ENCODE data around the gene NSMCE1. TPM values are rescaled to one million over a fixed set of nuclear protein-coding genes. Genes with fewer than 3 reads are reported as not detected.

NSMCE1 gene
- total and polyA plus RNA-seq, 3 donors from 2014 or later: 58.1 to 135 (median 71.1) TPM

DNA sequence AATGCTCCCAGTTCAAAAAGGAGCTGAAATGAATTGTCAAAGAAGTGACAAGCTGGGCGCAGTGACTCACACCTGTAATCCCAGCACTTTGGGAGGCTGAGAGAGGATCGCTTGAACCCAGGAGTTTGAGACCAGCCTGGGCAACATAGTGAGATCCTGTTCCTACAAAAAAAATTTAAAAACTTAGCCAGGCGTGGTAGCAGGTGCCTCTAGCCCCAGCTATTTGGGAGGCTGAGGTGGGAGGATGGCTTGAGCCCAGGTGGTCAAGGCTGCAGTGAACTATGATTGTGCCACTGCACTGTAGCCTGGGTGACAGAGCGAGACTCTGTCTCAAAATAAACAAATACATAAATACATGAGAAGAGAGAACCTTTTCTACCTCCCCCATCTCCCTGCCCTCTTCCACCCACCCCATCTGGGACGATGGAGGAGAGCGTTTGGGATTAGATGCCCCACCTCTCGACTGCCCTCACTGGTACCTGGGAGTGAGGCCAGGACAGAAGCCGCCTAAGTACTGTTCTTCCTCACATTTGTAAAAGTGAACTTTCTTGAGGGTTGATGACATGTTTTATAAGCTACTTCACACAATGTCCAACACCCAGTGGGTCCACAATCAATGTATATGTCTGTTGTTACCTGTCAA is 47.6 kb upstream of the NSMCE1 start:
- TF ChIP-seq, protein P1, sequence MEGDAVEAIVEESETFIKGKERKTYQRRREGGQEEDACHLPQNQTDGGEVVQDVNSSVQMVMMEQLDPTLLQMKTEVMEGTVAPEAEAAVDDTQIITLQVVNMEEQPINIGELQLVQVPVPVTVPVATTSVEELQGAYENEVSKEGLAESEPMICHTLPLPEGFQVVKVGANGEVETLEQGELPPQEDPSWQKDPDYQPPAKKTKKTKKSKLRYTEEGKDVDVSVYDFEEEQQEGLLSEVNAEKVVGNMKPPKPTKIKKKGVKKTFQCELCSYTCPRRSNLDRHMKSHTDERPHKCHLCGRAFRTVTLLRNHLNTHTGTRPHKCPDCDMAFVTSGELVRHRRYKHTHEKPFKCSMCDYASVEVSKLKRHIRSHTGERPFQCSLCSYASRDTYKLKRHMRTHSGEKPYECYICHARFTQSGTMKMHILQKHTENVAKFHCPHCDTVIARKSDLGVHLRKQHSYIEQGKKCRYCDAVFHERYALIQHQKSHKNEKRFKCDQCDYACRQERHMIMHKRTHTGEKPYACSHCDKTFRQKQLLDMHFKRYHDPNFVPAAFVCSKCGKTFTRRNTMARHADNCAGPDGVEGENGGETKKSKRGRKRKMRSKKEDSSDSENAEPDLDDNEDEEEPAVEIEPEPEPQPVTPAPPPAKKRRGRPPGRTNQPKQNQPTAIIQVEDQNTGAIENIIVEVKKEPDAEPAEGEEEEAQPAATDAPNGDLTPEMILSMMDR (IDR thresholded peaks at IDR 0.05): no peak
- no peak for TF ChIP-seq POLR2A (IDR thresholded peaks at IDR 0.05)
- no peak overlapping the region for H3K4me3 ChIP-seq
- no peaks in the 10 kb centered on the region for H3K27me3 ChIP-seq
- H3K4me1 ChIP-seq: peaks cover 37% of the 10 kb centered on the region
- no peaks in the 10 kb centered on the region for H3K9me3 ChIP-seq
- DNase-seq: no peak
- H3K36me3 ChIP-seq (ENCODE audit: low read depth, missing control alignments): no peaks in the 10 kb centered on the region
- peak overlapping the region; percentile 4 to 62 for H3K27ac ChIP-seq
- intact Hi-C loops (cut with DNase I; ENCODE audit: low total_unique reads): no loop called here
- WGBS, 2 donors: 67 to 68% methylated on average over 8 of the region's 8 CpGs

DNA sequence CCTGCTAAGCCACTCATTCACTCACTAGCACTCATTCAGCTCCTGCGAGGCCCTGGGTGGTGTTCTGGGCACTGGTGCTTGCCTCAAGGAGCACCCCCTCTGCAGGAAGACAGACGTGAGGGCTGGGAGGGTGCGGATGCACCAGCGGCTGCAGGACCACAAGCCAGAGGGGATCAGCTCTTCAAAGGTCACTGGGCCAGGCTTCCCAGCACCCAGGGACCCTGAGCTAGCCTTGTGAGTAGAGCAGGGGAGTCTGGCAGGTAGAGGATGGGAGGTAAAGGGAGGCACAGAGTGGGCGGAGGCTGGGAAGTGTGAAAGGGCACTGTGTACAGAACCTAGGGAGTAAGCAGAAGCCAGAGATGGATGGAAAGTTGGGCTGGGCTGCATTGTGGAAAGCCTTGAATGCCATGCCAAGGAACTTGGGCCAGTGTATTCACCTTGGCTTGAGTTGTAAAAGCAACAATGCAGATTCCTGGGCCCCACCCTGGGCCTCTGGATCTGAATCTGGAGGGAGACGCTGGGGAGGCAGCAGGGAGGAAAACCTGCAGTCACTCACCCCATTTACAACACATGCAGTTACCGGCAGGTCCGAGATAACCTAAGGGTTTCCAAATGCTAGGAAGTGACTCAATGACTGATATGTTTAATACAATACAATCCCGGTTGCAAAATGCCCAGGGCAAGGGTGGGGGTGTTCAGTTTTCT is 46.9 kb upstream of the NSMCE1 start:
- peaks cover 40% of the 10 kb centered on the region for H3K4me1 ChIP-seq
- no peak overlapping the region for H3K4me3 ChIP-seq
- peak overlapping the region; percentile 29 to 90 for H3K27ac ChIP-seq
- intact Hi-C loops (cut with DNase I; ENCODE audit: low total_unique reads): no loop called here
- no peak for TF ChIP-seq POLR2A (IDR thresholded peaks at IDR 0.05)
- TF ChIP-seq, protein P1 (IDR thresholded peaks at IDR 0.05): no peak
- WGBS, 2 donors: 48 to 58% methylated on average over 8 to 9 of the region's 9 CpGs
- H3K9me3 ChIP-seq: no peaks in the 10 kb centered on the region
- no peaks in the 10 kb centered on the region for H3K36me3 ChIP-seq (ENCODE audit: low read depth, missing control alignments)
- DNase-seq: no peak
- no peaks in the 10 kb centered on the region for H3K27me3 ChIP-seq

DNA sequence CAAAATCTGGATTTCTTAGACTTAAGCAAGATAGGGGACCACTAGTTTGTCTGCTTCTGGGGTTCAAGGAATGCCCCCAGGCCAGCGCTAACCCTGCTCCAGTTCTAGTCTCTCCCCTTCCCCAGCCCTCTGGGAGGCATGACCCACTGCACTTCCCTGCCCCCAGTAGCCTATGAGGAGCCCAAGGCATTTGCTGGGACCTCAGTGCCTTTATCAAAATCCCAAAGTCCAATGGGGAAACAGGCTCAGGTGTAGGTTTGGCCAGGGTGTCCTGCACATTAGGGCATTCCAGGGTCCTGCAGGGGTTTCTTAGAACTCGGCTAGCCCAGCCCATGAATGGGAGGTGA is 46.4 kb upstream of the NSMCE1 start:
- H3K4me1 ChIP-seq: peaks cover 37% of the 10 kb centered on the region
- no peaks in the 10 kb centered on the region for H3K9me3 ChIP-seq
- peak overlapping the region; percentile 90 to 91 for H3K27ac ChIP-seq
- WGBS, 2 donors: 55 to 67% methylated on average over 1 to 2 of the region's 2 CpGs
- H3K4me3 ChIP-seq: no peak overlapping the region
- DNase-seq: no peak
- H3K27me3 ChIP-seq: no peaks in the 10 kb centered on the region
- TF ChIP-seq, protein P1 (IDR thresholded peaks at IDR 0.05): no peak
- TF ChIP-seq POLR2A (IDR thresholded peaks at IDR 0.05): no peak
- no peaks in the 10 kb centered on the region for H3K36me3 ChIP-seq (ENCODE audit: low read depth, missing control alignments)
- intact Hi-C loops (cut with DNase I; ENCODE audit: low total_unique reads): no loop called here

DNA sequence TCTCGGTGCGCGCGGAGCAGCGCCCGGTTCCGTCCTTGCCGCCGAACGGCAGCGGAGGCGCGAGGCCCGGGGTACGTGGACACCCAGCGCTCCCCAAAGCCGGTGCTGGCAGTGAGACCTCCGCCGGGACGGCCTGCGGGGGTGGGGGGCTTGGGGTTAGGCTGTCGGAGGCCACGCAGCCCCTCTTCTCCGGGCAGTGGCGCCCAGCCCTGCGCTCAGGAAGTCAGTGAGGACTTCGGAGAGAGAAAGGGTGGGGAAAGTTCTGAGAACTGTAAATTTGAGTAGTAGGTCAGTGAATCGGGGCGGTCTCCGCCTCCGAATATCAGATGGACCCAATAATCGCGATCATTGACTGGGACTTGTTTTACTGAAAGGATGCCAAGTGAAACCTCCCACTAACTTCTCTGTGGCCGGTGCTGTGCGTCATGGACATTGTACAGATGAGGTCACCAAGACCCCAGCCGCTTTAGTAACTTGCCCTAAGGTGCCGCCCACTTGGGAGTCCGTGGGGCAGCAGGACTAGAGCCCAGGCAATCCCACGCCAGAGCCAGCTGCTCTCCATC is 45.7 kb upstream of the NSMCE1 start:
- peak; percentile 78 for DNase-seq
- no peaks in the 10 kb centered on the region for H3K36me3 ChIP-seq (ENCODE audit: low read depth, missing control alignments)
- no peak for TF ChIP-seq POLR2A (IDR thresholded peaks at IDR 0.05)
- TF ChIP-seq, protein P1 (IDR thresholded peaks at IDR 0.05): no peak
- H3K4me3 ChIP-seq: peak overlapping the region; percentile 74 to 86
- 1 to 2% methylated on average over 14 to 32 of the region's 39 CpGs for WGBS, 2 donors
- peaks cover 37% of the 10 kb centered on the region for H3K4me1 ChIP-seq
- peak overlapping the region; percentile 90 to 91 for H3K27ac ChIP-seq
- H3K9me3 ChIP-seq: no peaks in the 10 kb centered on the region
- H3K27me3 ChIP-seq: no peaks in the 10 kb centered on the region
- intact Hi-C loops (cut with DNase I; ENCODE audit: low total_unique reads): no loop called here

Measured in testis (tissue), 3 donors.